ENCODE measurements around the gene ATF7IP2.
"Not testable (repeated sequence)": the region's sequence is repeated elsewhere in the genome, so short reads cannot be mapped to it uniquely, and the experiment has no call there.

Gene ATF7IP2

DNA sequence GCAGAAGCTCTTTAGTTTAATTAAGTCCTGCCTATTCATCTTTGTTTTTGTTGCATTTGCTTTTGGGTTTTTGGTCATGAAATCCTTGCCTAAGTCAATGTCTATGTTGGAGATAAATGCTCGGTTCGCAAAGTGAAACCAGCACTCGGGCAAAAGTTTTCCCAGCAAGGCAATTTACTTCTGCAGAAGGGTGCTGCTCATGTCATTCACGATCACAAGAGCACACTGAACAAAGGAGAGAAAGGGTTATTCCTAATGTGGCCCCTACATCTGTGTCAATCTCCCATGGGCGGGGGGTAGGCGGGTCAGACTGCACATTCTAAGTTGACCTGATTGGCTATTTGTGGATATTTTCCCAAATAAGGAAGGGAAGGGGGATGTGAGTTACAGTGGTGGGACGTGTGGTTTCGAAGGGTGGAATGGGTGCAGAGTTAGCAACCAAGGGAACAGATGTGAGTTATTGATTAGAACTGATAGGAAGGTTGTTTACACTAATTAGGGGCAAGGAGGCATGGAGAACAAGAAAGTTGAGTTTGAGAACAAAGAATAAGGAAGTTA is 23.0 kb downstream of the ATF7IP2 start:
- TF ChIP-seq, protein P1, sequence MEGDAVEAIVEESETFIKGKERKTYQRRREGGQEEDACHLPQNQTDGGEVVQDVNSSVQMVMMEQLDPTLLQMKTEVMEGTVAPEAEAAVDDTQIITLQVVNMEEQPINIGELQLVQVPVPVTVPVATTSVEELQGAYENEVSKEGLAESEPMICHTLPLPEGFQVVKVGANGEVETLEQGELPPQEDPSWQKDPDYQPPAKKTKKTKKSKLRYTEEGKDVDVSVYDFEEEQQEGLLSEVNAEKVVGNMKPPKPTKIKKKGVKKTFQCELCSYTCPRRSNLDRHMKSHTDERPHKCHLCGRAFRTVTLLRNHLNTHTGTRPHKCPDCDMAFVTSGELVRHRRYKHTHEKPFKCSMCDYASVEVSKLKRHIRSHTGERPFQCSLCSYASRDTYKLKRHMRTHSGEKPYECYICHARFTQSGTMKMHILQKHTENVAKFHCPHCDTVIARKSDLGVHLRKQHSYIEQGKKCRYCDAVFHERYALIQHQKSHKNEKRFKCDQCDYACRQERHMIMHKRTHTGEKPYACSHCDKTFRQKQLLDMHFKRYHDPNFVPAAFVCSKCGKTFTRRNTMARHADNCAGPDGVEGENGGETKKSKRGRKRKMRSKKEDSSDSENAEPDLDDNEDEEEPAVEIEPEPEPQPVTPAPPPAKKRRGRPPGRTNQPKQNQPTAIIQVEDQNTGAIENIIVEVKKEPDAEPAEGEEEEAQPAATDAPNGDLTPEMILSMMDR (IDR thresholded peaks at IDR 0.05; ENCODE audit: low read depth, low read length): no peak

DNA sequence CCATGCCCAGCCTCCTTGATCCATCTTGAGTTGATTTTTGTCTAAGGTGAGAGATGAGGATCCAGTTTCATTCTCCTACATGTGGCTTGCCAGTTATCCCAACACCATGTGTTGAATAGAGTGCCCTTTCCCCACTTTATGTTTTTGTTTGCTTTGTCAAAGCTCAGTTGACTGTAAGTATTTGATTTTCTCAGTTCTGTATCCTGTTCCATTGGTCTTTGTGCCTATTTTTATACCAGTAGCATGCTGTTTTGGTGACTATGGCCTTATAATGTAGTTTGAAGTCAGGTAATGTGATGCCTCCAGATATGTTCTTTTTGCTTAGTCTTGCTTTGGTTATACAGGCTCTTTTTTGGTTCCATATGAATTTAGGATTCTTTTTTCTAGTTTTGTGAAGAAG is 23.9 kb downstream of the ATF7IP2 start:
- not testable (repeated sequence) for H3K4me3 ChIP-seq (ENCODE audit: low read depth, low read length)

More for the DNA sequence above, 23.0 kb downstream of the ATF7IP2 start:
- no peak overlapping the region for H3K4me3 ChIP-seq (ENCODE audit: low read depth, low read length)

DNA sequence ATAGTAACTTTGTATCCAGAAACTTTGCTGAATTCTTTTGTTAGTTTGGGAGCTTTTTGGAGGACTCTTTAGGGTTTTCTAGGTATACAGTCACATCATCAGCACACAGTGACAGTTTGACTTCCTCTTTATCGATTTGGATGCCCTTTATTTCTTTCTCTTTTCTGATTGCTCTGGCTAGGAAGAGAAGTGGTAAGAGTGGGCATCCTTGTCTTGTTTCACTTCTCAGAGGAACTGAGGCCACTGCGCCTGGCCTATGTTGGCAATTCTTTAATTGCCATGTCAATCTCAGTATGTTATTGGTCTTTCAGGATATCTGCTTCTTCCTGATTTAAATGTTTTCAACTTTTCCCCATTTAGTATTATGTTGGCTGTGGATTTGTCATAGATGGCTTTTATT is 24.6 kb downstream of the ATF7IP2 start:
- H3K4me3 ChIP-seq (ENCODE audit: low read depth, low read length): no peak overlapping the region
- TF ChIP-seq, protein P1 (IDR thresholded peaks at IDR 0.05; ENCODE audit: low read depth, low read length): no peak

DNA sequence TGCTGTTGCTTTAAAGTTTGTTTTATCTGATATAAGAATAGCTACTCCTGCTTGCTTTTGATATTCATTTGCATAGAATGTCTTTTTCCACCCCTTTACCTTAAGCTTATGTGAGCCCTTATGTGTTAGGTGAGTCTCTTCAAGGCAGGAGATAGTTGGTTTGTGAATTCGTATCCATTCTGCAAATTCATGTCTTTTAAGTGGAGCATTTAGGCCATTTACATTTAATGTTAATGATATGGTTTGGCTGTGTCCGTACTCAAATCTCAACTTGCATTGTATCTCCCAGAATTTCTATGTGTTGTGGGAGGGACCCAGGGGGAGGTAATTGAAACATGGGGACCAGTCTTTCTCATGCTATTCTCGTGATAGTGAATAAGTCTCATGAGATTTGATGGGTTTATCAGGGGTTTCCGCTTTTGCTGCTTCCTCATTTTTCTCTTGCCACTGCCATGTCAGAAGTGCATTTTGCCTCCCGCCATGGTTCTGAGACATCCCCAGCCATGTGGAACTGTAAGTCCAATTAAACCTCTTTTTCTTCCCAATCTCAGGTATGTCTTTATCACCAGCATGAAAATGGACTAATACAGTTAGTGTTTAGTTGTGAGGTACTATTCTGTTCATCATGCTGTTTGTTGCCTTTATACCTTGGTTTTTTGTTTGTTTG is 27.2 kb downstream of the ATF7IP2 start:
- TF ChIP-seq, protein P1 (IDR thresholded peaks at IDR 0.05; ENCODE audit: low read depth, low read length): no peak
- H3K4me3 ChIP-seq (ENCODE audit: low read depth, low read length): no peak overlapping the region

DNA sequence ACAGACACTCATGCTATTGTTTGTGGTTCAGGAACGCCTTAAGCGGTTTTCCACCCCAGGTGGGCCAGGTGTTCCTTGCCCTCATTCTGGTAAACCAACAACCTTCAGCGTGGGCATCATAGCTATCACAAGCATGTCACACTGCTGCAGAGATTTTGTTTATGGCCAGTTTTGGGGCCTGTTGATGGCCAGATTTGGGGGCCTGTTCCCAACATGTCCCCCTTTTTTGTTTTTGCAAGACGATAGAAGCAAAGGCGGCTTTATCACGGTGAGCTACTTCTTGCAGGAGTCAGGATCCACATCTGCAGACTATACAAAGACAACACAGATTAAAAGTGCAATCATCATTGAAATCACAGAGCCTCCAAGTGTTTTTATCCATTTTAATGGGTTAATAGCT is 32.3 kb downstream of the ATF7IP2 start:
- not testable (repeated sequence) for H3K4me3 ChIP-seq (ENCODE audit: low read depth, low read length)

DNA sequence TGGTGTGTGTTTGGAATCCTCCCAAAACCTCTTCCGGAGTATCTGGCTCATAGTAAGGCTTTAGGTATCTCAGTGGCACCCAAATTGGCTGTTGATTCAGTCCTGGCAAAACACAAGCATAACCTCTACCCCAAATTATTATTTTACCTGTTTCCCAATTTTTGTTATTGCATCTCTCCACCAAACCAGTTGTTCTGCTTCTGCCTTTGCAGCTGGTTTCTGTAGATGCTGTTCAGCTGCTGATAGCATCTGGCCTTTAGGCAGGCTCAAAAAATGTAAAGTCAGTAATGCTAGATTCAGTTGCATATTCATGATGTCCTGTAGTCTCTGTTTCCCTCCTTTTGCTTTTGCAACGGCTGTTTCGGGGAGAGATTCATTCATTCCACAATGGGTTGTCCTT is 33.8 kb downstream of the ATF7IP2 start:
- TF ChIP-seq, protein P1 (IDR thresholded peaks at IDR 0.05; ENCODE audit: low read depth, low read length): no peak
- no peak overlapping the region for H3K4me3 ChIP-seq (ENCODE audit: low read depth, low read length)

DNA sequence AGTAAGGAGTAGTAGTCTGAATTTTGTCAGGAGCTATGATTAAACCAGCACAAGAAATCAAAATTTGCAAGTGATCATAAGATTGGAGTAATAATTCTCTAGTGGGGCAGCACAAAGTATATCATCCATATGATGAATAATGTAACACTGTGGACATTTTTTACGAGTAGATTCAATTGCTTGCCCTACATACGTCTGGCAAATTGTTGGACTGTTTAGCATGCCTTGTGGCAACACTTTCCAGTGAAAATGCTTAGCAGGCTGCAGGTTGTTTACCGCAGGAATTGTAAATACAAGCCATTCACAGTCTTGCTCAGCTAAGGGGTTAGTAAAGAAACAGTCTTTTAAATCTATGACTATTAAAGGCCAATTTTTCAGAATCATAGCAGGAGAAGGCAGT is 35.7 kb downstream of the ATF7IP2 start:
- TF ChIP-seq, protein P1 (IDR thresholded peaks at IDR 0.05; ENCODE audit: low read depth, low read length): no peak
- H3K4me3 ChIP-seq (ENCODE audit: low read depth, low read length): no peak overlapping the region

DNA sequence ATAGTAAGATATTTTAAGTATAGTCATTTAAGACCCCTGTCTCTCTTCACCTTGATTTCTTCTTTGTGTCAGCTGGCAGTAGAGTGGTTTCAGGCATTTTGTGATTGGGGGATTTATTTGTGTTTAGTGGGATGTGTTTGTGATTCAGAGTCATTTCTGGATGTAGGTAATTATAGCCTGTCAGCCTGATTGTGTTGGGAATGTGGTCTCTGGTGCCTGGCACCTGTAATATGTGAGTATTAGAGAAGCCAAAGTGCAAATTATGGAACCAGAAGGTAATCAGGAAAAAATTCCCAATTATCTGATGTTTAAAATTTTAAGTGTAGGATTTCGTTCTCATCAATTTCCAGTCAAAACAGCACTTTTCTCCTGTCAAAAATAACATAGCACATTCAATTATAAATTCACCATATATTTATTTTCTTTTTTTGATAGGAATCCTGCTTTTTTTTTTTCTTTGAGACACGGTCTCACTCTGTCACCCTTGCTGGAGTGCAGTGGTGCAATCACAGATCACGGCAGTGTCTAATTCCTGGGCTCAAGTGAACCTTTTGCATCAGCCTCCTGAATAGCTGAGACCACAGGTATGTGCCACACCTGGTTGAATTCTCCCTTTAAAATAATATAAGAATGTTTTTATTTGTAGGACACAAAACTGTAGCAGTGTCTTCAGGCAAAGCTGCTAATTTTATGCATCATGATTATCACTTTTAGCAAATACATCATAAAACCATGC is 42.7 kb downstream of the ATF7IP2 start:
- no peak overlapping the region for H3K4me3 ChIP-seq (ENCODE audit: low read depth, low read length)
- TF ChIP-seq, protein P1 (IDR thresholded peaks at IDR 0.05; ENCODE audit: low read depth, low read length): no peak

DNA sequence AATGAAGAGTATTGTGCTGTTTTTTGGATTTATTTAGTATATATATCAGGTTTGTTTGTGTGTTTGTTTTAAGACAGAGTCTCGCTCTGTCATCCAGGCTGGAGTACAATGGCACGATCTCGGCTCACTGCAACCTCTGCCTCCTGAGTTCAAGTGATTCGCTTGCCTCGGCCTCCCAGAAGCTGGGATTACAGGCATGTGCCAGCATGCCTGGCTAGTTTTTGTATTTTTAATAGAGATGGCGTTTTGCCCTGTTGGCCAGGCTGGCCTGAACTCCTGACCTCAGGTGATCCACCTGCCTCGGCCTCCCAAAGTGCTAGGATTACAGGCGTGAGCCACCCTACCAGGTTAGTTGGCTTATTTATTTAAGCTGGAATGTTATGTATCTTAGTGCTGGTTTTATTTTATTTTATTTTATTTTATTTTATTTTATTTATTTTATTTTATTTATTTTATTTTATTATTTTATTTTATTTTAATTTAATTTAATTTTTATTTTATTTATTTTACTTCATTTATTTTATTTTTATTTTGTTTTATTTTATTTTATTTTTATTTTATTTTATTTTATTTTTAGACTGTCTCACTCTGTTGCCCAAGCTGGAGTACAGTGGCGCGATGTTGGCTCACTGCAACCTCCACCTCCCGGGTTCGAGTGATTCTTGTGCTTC is 43.6 kb downstream of the ATF7IP2 start:
- not testable (repeated sequence) for H3K4me3 ChIP-seq (ENCODE audit: low read depth, low read length)

Data from WI38 (cell line).